PC-3 (cell line): ENCODE data around the gene MAML3. TPM values are rescaled to one million over a fixed set of nuclear protein-coding genes. Genes with fewer than 3 reads are reported as not detected.
A peak's percentile ranks its signal among the peaks of the same experiment; 100 is the strongest.

ENCODE experiments used
- ATAC-seq: fragments of 200-7000 bp; cut with Tn5 transposase; 2 replicates; pipeline ENCODE4 v1.9.1; 2020; ENCODE audit warnings: mild to moderate bottlenecking, moderate library complexity
- BruUV-seq: library from RNA; stranded (reverse); fragments of 400-500 nt; replicated peaks from 2 replicates; lab custom pipeline; 2021; lab: Mats Ljungman, UMichigan
- CTCF ChIA-PET: fragments of 300-600 bp; sonication (Branson Sonifier 250); formaldehyde crosslinking; loops from one replicate; lab custom pipeline; 2022; ENCODE audit warnings: antibody characterized with exemption; lab: Charles Lee
- POLR2A ChIA-PET: fragments of 300-600 bp; sonication (Branson Sonifier 250); formaldehyde crosslinking; loops from one replicate; lab custom pipeline; 2022; ENCODE audit warnings: antibody characterized with exemption; ENCODE audit not compliant: unreplicated experiment; lab: Charles Lee
- DNase-seq: peaks from one replicate; pipeline ENCODE4 v3.0.0-alpha.2; 2015
- H2AFZ ChIP-seq: fragments of 300-600 bp; sonication (generic); 2 replicates; pipeline ENCODE4 v1.6.0; 2016; ENCODE audit warnings: antibody characterized with exemption, low read length
- H3F3A ChIP-seq: fragments of 300-600 bp; sonication (generic); one replicate; pipeline ENCODE4 v1.6.0; 2017; ENCODE audit warnings: antibody characterized with exemption, low read length, control low read depth, mild to moderate bottlenecking; ENCODE audit not compliant: unreplicated experiment
- H3K27ac ChIP-seq: fragments of 300-600 bp; sonication (generic); 2 replicates; pipeline ENCODE4 v1.5.1; 2016; ENCODE audit warnings: mild to moderate bottlenecking, low read length
- H3K27me3 ChIP-seq: fragments of 300-600 bp; sonication (generic); 2 replicates; pipeline ENCODE4 v1.6.1; 2016; ENCODE audit warnings: low read length, mixed read lengths
- H3K36me3 ChIP-seq: fragments of 300-600 bp; sonication (generic); 2 replicates; pipeline ENCODE4 v1.6.1; 2016; ENCODE audit warnings: low read depth, mixed run types, low read length, mixed read lengths
- H3K4me1 ChIP-seq: fragments of 300-600 bp; sonication (generic); 2 replicates; pipeline ENCODE4 v1.5.1; 2016; ENCODE audit warnings: low read length; ENCODE audit not compliant: insufficient read depth
- H3K4me2 ChIP-seq: fragments of 300-600 bp; sonication (generic); 2 replicates; pipeline ENCODE4 v1.6.0; 2016; ENCODE audit warnings: low read length
- H3K4me3 ChIP-seq: fragments of 300-600 bp; sonication (generic); 2 replicates; pipeline ENCODE4 v1.5.1; 2016; ENCODE audit warnings: mild to moderate bottlenecking, low read length, mixed read lengths
- H3K79me2 ChIP-seq: fragments of 300-600 bp; sonication (generic); 2 replicates; pipeline ENCODE4 v1.6.1; 2017; ENCODE audit warnings: low read length, mixed read lengths
- H3K9ac ChIP-seq: fragments of 300-600 bp; sonication (generic); 2 replicates; pipeline ENCODE4 v1.6.0; 2016; ENCODE audit warnings: mild to moderate bottlenecking, low read length
- H3K9me2 ChIP-seq: fragments of 300-600 bp; sonication (generic); replicated peaks from 2 replicates; pipeline ENCODE4 v1.6.1; 2016; ENCODE audit warnings: mixed run types, low read length, mixed read lengths
- H3K9me3 ChIP-seq: fragments of 300-600 bp; sonication (generic); 2 replicates; pipeline ENCODE4 v1.6.1; 2016; ENCODE audit warnings: low read length, mixed read lengths
- H4K20me1 ChIP-seq: fragments of 300-600 bp; sonication (generic); 2 replicates; pipeline ENCODE4 v1.6.1; 2016; ENCODE audit warnings: low read length, mixed read lengths
- CTCF ChIP-seq: fragments of 300-600 bp; sonication (generic); conservative IDR thresholded peaks from 2 replicates; pipeline ENCODE4 v1.5.1; 2017; ENCODE audit warnings: antibody characterized with exemption, low read depth, mild to moderate bottlenecking, low read length
- EZH2 ChIP-seq: fragments of 300-600 bp; sonication (generic); IDR thresholded peaks from one replicate; pipeline ENCODE4 v1.6.1; 2017; ENCODE audit warnings: antibody characterized with exemption, mild to moderate bottlenecking, low read length; ENCODE audit not compliant: unreplicated experiment
- EZH2phosphoT487 ChIP-seq: fragments of 300-600 bp; sonication (generic); IDR thresholded peaks from 2 replicates; pipeline ENCODE4 v1.6.1; 2018; ENCODE audit warnings: mild to moderate bottlenecking, antibody characterized with exemption, low read length, borderline replicate concordance
- intact Hi-C: fragments of 100-400 bp; cut with micrococcal nuclease; formaldehyde crosslinking; loops from 2 replicates; pipeline ENCODE4 v1.9.0; 2023
- total RNA-seq: library from RNA; depleted of rRNA; stranded (reverse); fragments of >200 nt; gene quantifications from 2 replicates; pipeline ENCODE4 v1.2.3, GENCODE V29; 2014

Gene MAML3
- total RNA-seq, 1 experiment from 2014 or later = 4.3 TPM

GRCh38 chr4:139815778-139816601 lies 338.0 kb downstream of the MAML3 start:
- H3K9ac ChIP-seq = no peak overlapping the region

GRCh38 chr4:139814323-139815015 lies 339.5 kb downstream of the MAML3 start:
- DNase-seq = no peak
- no peak for TF ChIP-seq CTCF
- TF ChIP-seq EZH2phosphoT487 = no peak
- TF ChIP-seq EZH2 = no peak
- no TSS peak for BruUV-seq
- no peak overlapping the region for H3K4me2 ChIP-seq
- ChIA-PET POLR2A (no interaction called here), CTCF (no interaction called here)
- intact Hi-C loops = no loop called here
- no peaks in the 10 kb centered on the region for H3K79me2 ChIP-seq
- H3K9me3 ChIP-seq = no peaks in the 10 kb centered on the region
- no peak for ATAC-seq
- H3K9me2 ChIP-seq = no peaks in the 10 kb centered on the region
- no peaks in the 10 kb centered on the region for H3K36me3 ChIP-seq
- H3K9ac ChIP-seq = no peak overlapping the region
- no peak overlapping the region for H3K27ac ChIP-seq
- no peak overlapping the region for H3K4me3 ChIP-seq
- no peaks in the 10 kb centered on the region for H3F3A ChIP-seq
- no peaks in the 10 kb centered on the region for H4K20me1 ChIP-seq
- no peak overlapping the region for H2AFZ ChIP-seq
- H3K27me3 ChIP-seq = no peaks in the 10 kb centered on the region
- H3K4me1 ChIP-seq = peaks cover 20% of the 10 kb centered on the region

More at GRCh38 chr4:139815778-139816601, 338.0 kb downstream of the MAML3 start:
- TF ChIP-seq CTCF (no peak), EZH2 (no peak), EZH2phosphoT487 (no peak)
- Histone ChIP-seq H3K4me1 (peaks cover 20% of the 10 kb centered on the region), H3K27ac (peak overlapping the region; percentile 32; the same call in 1 of the 2 replicates), H3K27me3 (no peaks in the 10 kb centered on the region), H2AFZ (no peak overlapping the region), H3K4me2 (peak overlapping the region; percentile 51), H4K20me1 (no peaks in the 10 kb centered on the region), H3K9me3 (no peaks in the 10 kb centered on the region), H3K79me2 (no peaks in the 10 kb centered on the region), H3K4me3 (peak overlapping the region; percentile 18; the same call in 1 of the 2 replicates), H3F3A (no peaks in the 10 kb centered on the region), H3K9me2 (no peaks in the 10 kb centered on the region), H3K36me3 (no peaks in the 10 kb centered on the region)
- no TSS peak for BruUV-seq
- intact Hi-C loops = no loop called here
- POLR2A ChIA-PET = no interaction called here
- ATAC-seq (peak; percentile 93), DNase-seq (peak; percentile 56)
- CTCF ChIA-PET = no interaction called here
